Activated B cell treated with CpG ODN at 0.5 μM for 24 hours (primary cell): ENCODE data around the gene SMIM10L2A. TPM values are rescaled to one million over a fixed set of nuclear protein-coding genes. Genes with fewer than 3 reads are reported as not detected.

Experiments
- ATAC-seq: fragments of 200-7000 bp; cut with Tn5 transposase; one replicate; pipeline ENCODE4 v1.10.0; 2021; ENCODE audit warnings: low read depth, mild to moderate bottlenecking, moderate library complexity
- CTCF ChIA-PET: fragments of 350-600 bp; sonication (Branson Sonifier 250); formaldehyde crosslinking; loops from one replicate; lab custom pipeline; 2021; ENCODE audit warnings: antibody characterized with exemption; lab: Charles Lee
- POLR2A ChIA-PET: fragments of 350-600 bp; sonication (Branson Sonifier 250); formaldehyde crosslinking; loops from one replicate; lab custom pipeline; 2021; ENCODE audit warnings: antibody characterized with exemption; lab: Charles Lee
- DNase-seq: peaks from one replicate; pipeline ENCODE4 v3.0.0; 2022
- H3K27ac Mint-ChIP-seq: one replicate; pipeline ENCODE4 v1.8.0; 2020; ENCODE audit warnings: mixed read lengths
- H3K27me3 Mint-ChIP-seq: one replicate; pipeline ENCODE4 v1.8.0; 2021; ENCODE audit warnings: mixed read lengths
- H3K36me3 Mint-ChIP-seq: one replicate; pipeline ENCODE4 v1.8.0; 2021; ENCODE audit warnings: low read depth, mixed read lengths
- H3K4me1 Mint-ChIP-seq: one replicate; pipeline ENCODE4 v1.8.0; 2021; ENCODE audit warnings: mixed read lengths
- H3K4me3 Mint-ChIP-seq: one replicate; pipeline ENCODE4 v1.8.0; 2020; ENCODE audit warnings: mild to moderate bottlenecking, mixed read lengths
- H3K9me3 Mint-ChIP-seq: one replicate; pipeline ENCODE4 v1.8.0; 2020; ENCODE audit warnings: mixed read lengths
- CTCF ChIP-seq: fragments of 200-600 bp; IDR thresholded peaks from one replicate; pipeline ENCODE4 v1.8.0; 2022; ENCODE audit warnings: antibody characterized with exemption, mild to moderate bottlenecking
- intact Hi-C: fragments of 100-400 bp; cut with micrococcal nuclease; formaldehyde crosslinking; loops from one replicate; pipeline ENCODE4 v1.15.1; 2024
- total RNA-seq: library from RNA; stranded (reverse); gene quantifications from 2 replicates; pipeline ENCODE4 v1.2.3, GENCODE V29; 2022

The SMIM10L2A gene
- 0.10 and 0.11 TPM in 2 replicates for total RNA-seq

GRCh38 chrX:135421932-135422809 lies at the start of gene SMIM10L2A:
Gene SMIM10L2A, plus strand, starts transcription at chrX:135421944. Its CDS starts 188 bp downstream, at chrX:135422132.
- ChIA-PET POLR2A (interaction anchor here (1.2 kb wide), 1 partner anchor 551 kb away, joined by 3 read pairs; the partner anchor contains the start of gene MMGT1), CTCF (no interaction called here)
- no peaks in the 10 kb centered on the region for H3K36me3 Mint-ChIP-seq
- intact Hi-C loops = loop anchor here (2.0 to 5.0 kb wide), 3 partner anchors 100 to 1075 kb away; partner anchors contain the start of genes HTATSF1, INTS6L and MMGT1
- H3K4me3 Mint-ChIP-seq = peak within 1 kb of the TSS; percentile 66
- DNase-seq = no peak
- no peak for TF ChIP-seq CTCF
- peaks cover 4% of the 10 kb centered on the region for H3K4me1 Mint-ChIP-seq
- H3K27me3 Mint-ChIP-seq = peaks cover 5% of the 10 kb centered on the region
- no peak within 1 kb of the TSS for H3K27ac Mint-ChIP-seq
- no peaks in the 10 kb centered on the region for H3K9me3 Mint-ChIP-seq
- ATAC-seq = peak; percentile 51

- Mint-ChIP-seq H3K9me3 (no peaks in the 10 kb centered on the region), H3K27ac (no peak overlapping the region), H3K36me3 (no peaks in the 10 kb centered on the region), H3K4me3 (no peak overlapping the region), H3K27me3 (no peaks in the 10 kb centered on the region), H3K4me1 (no peaks in the 10 kb centered on the region)
- TF ChIP-seq CTCF = no peak
- ChIA-PET POLR2A (no interaction called here), CTCF (no interaction called here)
- ATAC-seq = no peak
- intact Hi-C loops = no loop called here
- DNase-seq = no peak
Observed at GRCh38 chrX:135373357-135373756, 48.4 kb upstream of the SMIM10L2A start.

GRCh38 chrX:135382260-135382659 lies 39.5 kb upstream of the SMIM10L2A start:
- intact Hi-C loops = no loop called here
- ChIA-PET CTCF (no interaction called here), POLR2A (no interaction called here)
- DNase-seq (no peak), ATAC-seq (no peak)
- Mint-ChIP-seq H3K9me3 (no peaks in the 10 kb centered on the region), H3K27me3 (peaks cover 5% of the 10 kb centered on the region), H3K4me3 (no peak overlapping the region), H3K4me1 (no peaks in the 10 kb centered on the region), H3K27ac (no peak overlapping the region), H3K36me3 (no peaks in the 10 kb centered on the region)
- no peak for TF ChIP-seq CTCF

- no peaks in the 10 kb centered on the region for H3K4me1 Mint-ChIP-seq
- H3K9me3 Mint-ChIP-seq = no peaks in the 10 kb centered on the region
- peaks cover 5% of the 10 kb centered on the region for H3K27me3 Mint-ChIP-seq
- ChIA-PET POLR2A (no interaction called here), CTCF (no interaction called here)
- no peaks in the 10 kb centered on the region for H3K36me3 Mint-ChIP-seq
- intact Hi-C loops = no loop called here
- H3K4me3 Mint-ChIP-seq = no peak overlapping the region
- ATAC-seq (no peak), DNase-seq (no peak)
- H3K27ac Mint-ChIP-seq = no peak overlapping the region
- no peak for TF ChIP-seq CTCF
Observed at GRCh38 chrX:135383249-135383648, 38.5 kb upstream of the SMIM10L2A start.

- POLR2A ChIA-PET = no interaction called here
- H3K9me3 Mint-ChIP-seq = no peaks in the 10 kb centered on the region
- no peak for TF ChIP-seq CTCF
- intact Hi-C loops = no loop called here
- H3K4me1 Mint-ChIP-seq = no peaks in the 10 kb centered on the region
- H3K36me3 Mint-ChIP-seq = no peaks in the 10 kb centered on the region
- CTCF ChIA-PET = no interaction called here
- H3K4me3 Mint-ChIP-seq = no peak overlapping the region
- ATAC-seq (no peak), DNase-seq (no peak)
- H3K27ac Mint-ChIP-seq = no peak overlapping the region
- H3K27me3 Mint-ChIP-seq = peaks cover 5% of the 10 kb centered on the region
Observed at GRCh38 chrX:135384161-135384836, 37.4 kb upstream of the SMIM10L2A start.
